HG02798 (cell line): Measurements from ENCODE around the gene LMF2.

Experiments
- ATAC-seq: cut with Tn5 transposase; IDR thresholded peaks from one replicate; pipeline ENCODE4 v1.9.1; 2021; ENCODE audit warnings: mild to moderate bottlenecking; ENCODE audit not compliant: unreplicated experiment, poor library complexity

LMF2 gene

DNA sequence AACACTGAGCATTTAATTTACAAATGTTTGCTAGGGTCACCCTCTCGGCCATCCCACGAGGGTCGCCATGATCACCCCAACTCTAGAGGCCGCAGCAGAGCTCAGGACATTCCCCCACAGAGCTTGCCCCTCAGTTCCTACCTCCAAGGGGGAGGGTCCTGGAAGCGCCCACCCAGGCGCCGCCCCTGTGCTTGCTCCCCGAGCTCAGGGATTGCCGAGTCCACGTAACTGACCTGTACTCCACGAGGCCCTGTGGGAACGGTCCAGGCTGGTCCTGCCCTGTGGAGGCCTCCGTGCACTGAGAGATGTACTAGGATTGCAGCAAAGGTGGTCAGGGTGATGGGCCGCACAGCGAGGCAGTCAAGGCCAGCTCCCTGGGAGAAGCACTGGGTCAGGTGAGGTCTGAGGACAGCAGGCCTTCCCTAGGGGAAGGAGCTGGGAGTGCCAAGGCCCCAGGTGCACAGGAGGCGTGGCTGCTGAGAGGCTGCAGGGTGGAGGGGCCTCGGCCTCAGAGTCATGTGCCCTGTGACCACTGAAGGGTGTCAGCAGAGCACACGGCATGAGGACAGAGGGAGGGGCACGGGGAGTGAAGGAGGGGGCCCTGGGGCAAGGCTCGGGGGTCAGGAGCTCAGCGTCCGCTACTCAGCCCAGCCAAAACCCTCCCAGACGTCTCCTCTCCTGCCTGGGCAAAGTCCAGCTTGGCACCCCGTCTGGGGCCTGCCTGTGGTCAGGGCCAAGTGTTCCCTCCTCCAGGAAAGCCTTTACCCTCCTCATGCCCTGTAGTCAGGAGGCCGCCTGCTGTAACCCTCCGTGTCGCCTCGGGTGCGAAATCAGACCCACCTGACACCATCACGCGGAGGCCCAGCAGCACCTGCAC lies 23.3 kb downstream of the LMF2 start:
- no peak for ATAC-seq

GRCh38 chr22:50483556-50483955 lies 23.9 kb downstream of the LMF2 start:
- no peak for ATAC-seq

DNA sequence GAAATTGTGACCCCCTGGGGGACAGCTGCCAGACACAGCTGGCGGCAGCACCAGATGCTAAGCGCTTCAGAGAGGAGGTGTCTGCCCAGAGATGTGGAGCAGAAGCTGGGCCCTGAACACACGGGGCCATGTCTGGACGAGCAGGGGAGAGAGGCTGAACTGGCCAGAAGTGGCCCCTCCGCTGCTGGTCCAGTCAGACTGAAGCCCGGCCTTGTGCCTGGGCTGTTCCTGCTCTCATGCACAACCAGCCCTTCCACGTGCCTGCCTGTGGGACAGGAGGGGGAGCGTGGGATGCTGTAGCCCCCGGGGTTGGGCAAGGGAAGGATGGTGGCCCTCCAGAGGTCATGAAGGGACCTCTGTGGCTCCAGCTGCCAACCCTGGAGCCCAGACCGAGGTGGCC lies 24.4 kb downstream of the LMF2 start:
- ATAC-seq = no peak

DNA sequence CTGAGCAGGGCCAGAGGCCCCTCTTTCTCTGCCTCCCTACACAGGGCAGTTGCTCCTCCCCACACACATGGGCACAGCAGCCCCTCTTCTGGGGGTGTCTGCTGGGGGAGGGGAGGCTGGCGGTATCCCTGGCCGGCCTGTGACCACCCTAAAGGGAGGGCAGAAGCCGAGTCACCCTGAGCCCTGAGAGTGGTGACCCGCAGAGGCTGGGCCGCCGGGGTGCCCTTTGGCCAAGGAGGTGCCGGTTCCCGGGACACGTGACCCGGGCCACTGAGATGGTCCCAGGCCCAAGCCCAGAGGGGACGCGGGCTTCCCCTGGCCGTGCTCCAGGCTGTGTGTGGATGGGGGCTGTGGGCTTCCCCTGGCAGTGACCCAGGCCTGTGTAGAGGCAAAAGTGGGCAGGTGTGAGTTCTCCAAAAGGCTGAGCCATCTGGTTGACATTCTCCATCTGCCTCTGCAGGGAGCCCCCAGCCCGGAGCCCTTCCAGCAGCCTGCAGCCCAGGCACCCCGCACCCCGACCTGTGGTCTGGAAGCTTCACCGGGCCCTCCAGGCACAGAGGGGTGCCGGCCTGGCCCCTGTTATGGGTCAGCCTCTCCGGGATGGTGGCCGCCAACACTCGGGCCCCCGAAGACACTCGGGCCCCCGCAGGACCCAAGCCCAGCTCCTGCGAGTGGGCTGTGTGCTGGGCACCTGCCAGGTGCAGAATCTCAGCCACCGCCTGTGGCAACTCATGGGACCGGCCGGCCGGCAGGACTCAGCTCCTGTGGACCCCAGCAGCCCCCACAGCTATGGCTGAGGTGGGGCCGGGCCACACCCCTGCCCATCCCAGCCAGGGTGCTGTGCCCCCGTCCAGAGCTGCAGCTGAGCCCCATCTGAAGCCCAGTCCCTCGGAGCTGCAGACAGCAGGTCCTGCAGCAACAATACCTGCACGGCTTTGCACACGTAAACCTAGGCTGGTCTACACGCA lies 25.1 kb downstream of the LMF2 start:
- no peak for ATAC-seq

DNA sequence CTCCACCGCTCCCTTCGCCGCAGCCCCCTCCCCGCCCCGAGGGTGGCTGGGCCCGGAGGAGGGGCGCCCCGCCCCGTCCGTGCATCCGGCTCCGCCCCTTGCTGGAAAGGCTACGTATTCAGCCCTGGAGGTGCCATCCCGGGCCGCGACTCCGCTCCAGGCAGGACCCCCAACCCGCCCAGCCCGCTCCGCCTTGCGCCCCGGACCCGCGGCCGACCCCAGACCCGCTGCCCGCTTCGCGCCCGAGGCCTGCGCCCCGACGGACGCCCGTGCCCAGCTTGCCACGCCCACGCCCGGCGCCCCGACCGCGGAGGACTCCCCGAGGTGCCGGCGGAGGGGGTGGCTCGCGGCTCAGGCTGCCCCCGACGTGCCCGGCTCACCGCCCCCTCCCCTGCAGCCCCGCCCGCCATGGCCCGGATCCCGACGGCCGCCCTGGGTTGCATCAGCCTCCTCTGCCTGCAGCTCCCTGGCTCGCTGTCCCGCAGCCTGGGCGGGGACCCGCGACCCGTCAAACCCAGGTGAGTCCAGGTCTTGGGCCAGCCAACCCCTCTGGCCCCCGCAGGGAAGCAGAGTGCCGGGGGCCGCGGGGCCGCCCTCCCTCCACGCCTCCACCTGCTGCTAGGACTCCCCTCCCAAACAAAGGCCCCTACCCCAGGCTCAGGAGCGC lies 25.9 kb downstream of the LMF2 start, which contains the start of gene ADM2:
Gene ADM2 (plus strand): TSS at position 104 of the 667 bp plus-strand sequence. CDS start 305 bp downstream, at position 409.
- no peak for ATAC-seq

DNA sequence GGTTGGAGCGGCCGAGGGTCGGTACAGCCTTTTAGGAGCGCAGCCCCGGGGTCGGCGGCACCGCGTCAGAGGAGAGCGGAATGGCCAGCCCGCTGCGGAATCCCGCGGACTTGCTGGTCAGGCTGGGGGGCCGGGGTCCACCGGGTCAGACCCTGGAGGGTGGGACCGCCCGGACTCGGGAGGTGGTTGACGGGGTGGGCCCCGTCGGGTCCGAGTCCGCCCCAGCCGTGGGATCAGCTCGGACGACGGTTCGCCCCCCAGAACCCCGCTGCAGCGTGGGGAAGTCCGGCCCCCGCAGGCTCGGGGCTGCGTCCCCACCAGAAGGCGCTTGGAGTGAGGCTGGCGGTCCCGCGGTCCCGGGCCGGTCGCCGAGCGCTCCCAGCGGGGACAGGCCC lies 26.5 kb downstream of the LMF2 start:
- no peak for ATAC-seq

- no peak for ATAC-seq
Measured at GRCh38 chr22:50479721-50480120, 27.8 kb downstream of the LMF2 start.

DNA sequence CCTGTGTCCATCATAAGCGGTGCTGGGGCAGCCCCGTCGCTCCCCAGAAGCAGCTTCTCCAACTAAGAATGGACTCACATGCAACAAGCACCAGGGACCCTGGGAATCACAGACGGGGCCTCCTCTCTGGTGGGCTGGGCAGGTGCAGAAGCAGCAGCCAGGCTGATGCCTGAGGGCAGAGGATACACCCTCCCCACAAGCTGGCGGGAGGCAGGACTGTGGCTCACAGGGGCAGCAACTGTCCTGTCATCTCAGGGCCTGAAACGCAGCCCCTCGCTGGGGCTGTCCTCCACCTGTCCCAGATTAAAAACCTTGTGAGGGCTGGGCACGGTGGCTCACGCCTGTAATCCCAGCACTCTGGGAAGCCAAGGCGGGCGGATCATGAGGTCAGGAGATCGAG lies 29.6 kb downstream of the LMF2 start:
- no peak for ATAC-seq

DNA sequence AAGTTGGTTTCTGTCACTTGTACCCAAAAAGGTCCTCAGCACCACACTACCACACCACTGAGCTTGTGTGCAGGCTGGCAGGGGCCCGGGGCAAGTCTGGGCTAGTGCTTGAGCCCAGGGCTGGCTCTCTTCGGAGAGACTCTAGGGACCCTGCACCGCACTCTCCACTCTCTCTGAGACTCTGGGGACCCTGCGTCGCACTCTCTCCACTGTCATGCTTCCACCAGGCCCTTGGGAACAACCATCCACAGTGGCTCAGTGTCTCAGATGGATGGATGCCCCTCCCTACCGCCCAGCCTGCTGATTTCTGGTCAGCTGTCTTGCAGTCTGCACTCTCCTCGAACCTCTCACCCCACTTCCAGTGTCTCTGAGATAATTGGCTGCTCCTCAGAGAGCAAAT lies 30.6 kb downstream of the LMF2 start:
- no peak for ATAC-seq

- no peak for ATAC-seq
Measured at GRCh38 chr22:50475652-50476002, 31.9 kb downstream of the LMF2 start.

GRCh38 chr22:50474710-50475651 lies 32.5 kb downstream of the LMF2 start, which contains the start of gene SBF1:
SBF1 (minus strand) TSS chr22:50475035; CDS start chr22:50474840, 195 bp downstream.
- ATAC-seq = peak; percentile 85

DNA sequence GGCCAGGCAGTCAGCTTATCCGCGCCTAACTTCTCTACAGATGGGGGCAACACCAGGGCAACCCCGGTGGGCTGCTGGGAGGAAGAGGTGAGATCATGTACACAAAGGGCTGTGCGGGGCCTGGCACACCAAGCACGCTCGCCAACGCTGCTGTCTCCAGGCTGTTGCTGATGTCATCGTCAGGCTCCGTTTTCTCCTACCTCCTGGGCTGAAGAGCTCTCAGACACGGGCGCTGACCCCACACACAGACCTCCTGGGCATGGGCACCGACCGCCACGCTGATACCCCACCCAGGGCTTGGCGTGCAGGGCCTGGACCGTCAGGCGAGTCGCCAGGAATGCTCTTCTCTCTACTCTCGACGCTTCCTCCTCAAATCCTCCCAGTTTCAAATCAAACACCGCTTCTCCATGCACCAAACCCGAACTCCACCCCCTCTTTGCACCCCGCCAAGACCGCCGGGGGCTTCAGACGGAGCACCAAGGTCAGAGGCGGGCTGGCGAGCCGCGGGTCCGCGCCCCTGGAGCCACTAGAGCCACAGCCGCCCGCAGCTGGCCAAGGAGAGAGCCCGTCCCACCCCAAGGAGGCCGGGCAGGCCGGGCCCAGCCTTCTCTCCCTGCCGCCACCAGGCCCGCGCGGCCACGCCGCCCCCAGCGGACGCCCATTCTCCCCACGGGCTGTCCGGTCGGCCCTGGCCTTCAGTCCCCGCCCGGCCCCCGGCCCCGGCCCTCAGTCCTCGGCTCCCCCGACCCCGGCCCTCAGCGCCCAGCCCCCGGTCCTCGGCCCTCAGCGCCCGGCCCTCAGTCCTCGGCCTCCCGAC lies 33.4 kb downstream of the LMF2 start:
- ATAC-seq = no peak

DNA sequence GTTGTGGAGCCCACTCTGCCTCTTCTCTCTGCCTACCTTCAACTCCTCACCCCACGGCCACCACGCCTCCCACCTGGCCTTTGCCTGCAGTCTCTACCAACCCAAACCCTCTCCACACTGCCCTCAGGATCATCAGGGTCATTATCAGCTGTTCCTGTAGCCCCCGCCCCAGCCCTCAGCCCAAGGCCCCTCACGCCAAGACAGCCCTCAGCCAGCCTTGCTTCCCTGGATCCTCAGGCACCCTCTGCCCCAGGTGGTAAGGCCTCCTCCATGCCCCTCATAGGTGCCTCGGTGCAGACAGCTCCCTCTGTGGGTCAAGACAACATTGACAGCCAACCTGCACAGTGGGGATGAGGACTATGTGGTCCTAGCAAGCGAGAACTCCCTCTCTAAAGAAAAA lies 34.4 kb downstream of the LMF2 start:
- no peak for ATAC-seq

GRCh38 chr22:50471962-50472361 lies 35.5 kb downstream of the LMF2 start:
- no peak for ATAC-seq

- no peak for ATAC-seq
Measured at GRCh38 chr22:50471197-50471847, 36.2 kb downstream of the LMF2 start.

- ATAC-seq = no peak
Measured at GRCh38 chr22:50470491-50470890, 37.0 kb downstream of the LMF2 start.

GRCh38 chr22:50469377-50470305 lies 37.9 kb downstream of the LMF2 start:
- peak; percentile 62 for ATAC-seq
